Frontal cortex (tissue), 4 donors: ENCODE measurements around the gene PSMD8. TPM values are rescaled to one million over a fixed set of nuclear protein-coding genes. Genes with fewer than 3 reads are reported as not detected.
A peak's percentile ranks its signal among the peaks of the same experiment; 100 is the strongest.
"Not testable (repeated sequence)": the region's sequence is repeated elsewhere in the genome, so short reads cannot be mapped to it uniquely, and the experiment has no call there.

Experiments used
- DNase-seq, 2 donors: peaks; one replicate each; pipeline ENCODE4 v3.0.0; 2012; ENCODE audit warnings: low spot score in 2 of 2
- FAIRE-seq: peaks from 2 replicates; lab custom pipeline; 2012; peaks lifted over from hg19 to GRCh38; lab: Jason Lieb, UNC
- total RNA-seq: library from RNA; depleted of rRNA; stranded (reverse); fragments of >200 nt; gene quantifications from one replicate; pipeline ENCODE4 v1.2.3, GENCODE V29; 2014
- donor health status: control.
- donor health status: control.
- donor health status: control.

The PSMD8 gene
- total RNA-seq, 1 donor from 2014 or later = 107 TPM

- DNase-seq (no peak), FAIRE-seq (no peak)
Measured at GRCh38 chr19:38360839-38361631, 13.3 kb upstream of the PSMD8 start.

- peak; percentile 66 to 81 for DNase-seq
Measured at GRCh38 chr19:38361633-38362075, 12.7 kb upstream of the PSMD8 start.

GRCh38 chr19:38362076-38362945, 12.1 kb upstream of the PSMD8 start:
- DNase-seq (peak in 1 of 2 donors; percentile 60), FAIRE-seq (no peak)

More at GRCh38 chr19:38361633-38362075, 12.7 kb upstream of the PSMD8 start:
- no peak for FAIRE-seq

GRCh38 chr19:38362946-38363688, 11.3 kb upstream of the PSMD8 start:
- not testable (repeated sequence) for FAIRE-seq, DNase-seq

- FAIRE-seq = no peak
Measured at GRCh38 chr19:38367041-38367440, 7.3 kb upstream of the PSMD8 start.

GRCh38 chr19:38369584-38369983, 4.8 kb upstream of the PSMD8 start:
- FAIRE-seq = no peak

More at GRCh38 chr19:38367041-38367440, 7.3 kb upstream of the PSMD8 start:
- DNase-seq = no peak

GRCh38 chr19:38370299-38370698, 4.1 kb upstream of the PSMD8 start:
- FAIRE-seq (no peak), DNase-seq (no peak)

More at GRCh38 chr19:38369584-38369983, 4.8 kb upstream of the PSMD8 start:
- no peak for DNase-seq

- FAIRE-seq = no peak
Measured at GRCh38 chr19:38371081-38371480, 3.3 kb upstream of the PSMD8 start.

GRCh38 chr19:38373907-38374331, 452 bp upstream of the PSMD8 start:
- no peak for FAIRE-seq

More at GRCh38 chr19:38371081-38371480, 3.3 kb upstream of the PSMD8 start:
- no peak for DNase-seq

GRCh38 chr19:38375098-38375493, 725 bp downstream of the PSMD8 start:
- FAIRE-seq = no peak
- no peak for DNase-seq

More at GRCh38 chr19:38373907-38374331, 452 bp upstream of the PSMD8 start:
- DNase-seq = no peak

- FAIRE-seq = no peak
- DNase-seq = no peak
Measured at GRCh38 chr19:38375748-38376147, 1.4 kb downstream of the PSMD8 start.

GRCh38 chr19:38376576-38376975, 2.2 kb downstream of the PSMD8 start:
- DNase-seq (no peak), FAIRE-seq (no peak)

GRCh38 chr19:38377052-38377451, 2.7 kb downstream of the PSMD8 start:
- FAIRE-seq = no peak
- no peak for DNase-seq

GRCh38 chr19:38378866-38379265, 4.5 kb downstream of the PSMD8 start:
- DNase-seq (no peak), FAIRE-seq (no peak)

- DNase-seq (no peak), FAIRE-seq (no peak)
Measured at GRCh38 chr19:38381138-38381537, 6.8 kb downstream of the PSMD8 start.

GRCh38 chr19:38383184-38383583, 8.8 kb downstream of the PSMD8 start:
- DNase-seq (no peak), FAIRE-seq (no peak)

GRCh38 chr19:38383743-38384142, 9.4 kb downstream of the PSMD8 start:
- no peak for FAIRE-seq
- no peak for DNase-seq

GRCh38 chr19:38384209-38385027, 10.0 kb downstream of the PSMD8 start:
- FAIRE-seq (no peak), DNase-seq (no peak)
